MCF 10A (cell line): ENCODE data around the gene CAPN15. TPM values are rescaled to one million over a fixed set of nuclear protein-coding genes. Genes with fewer than 3 reads are reported as not detected.

ENCODE experiments used
- BruUV-seq: library from RNA; stranded (reverse); fragments of 400-500 nt; replicated peaks from 2 replicates; lab custom pipeline; 2021; lab: Mats Ljungman, UMichigan
- CTCF ChIA-PET: fragments of 300-600 bp; sonication (Branson Sonifier 250); formaldehyde crosslinking; extraction: SDS; loops from one replicate; lab custom pipeline; 2021; ENCODE audit warnings: antibody characterized with exemption, inconsistent platforms; lab: Yijun Ruan, JAX
- POLR2A ChIA-PET: fragments of 300-600, 350-650 bp; sonication (Branson Sonifier 250); formaldehyde crosslinking; extraction: SDS; loops from one replicate; lab custom pipeline; 2020; ENCODE audit warnings: antibody characterized with exemption, inconsistent platforms; lab: Yijun Ruan, JAX
- DNase-seq: peaks from one replicate; pipeline ENCODE4 v3.0.0-alpha.2; 2018; ENCODE audit not compliant: unreplicated experiment
- H3K27ac Mint-ChIP-seq: one replicate; pipeline ENCODE4 v1.8.0; 2022; ENCODE audit warnings: mild to moderate bottlenecking, low read depth, mixed read lengths; ENCODE audit not compliant: unreplicated experiment
- H3K27me3 Mint-ChIP-seq: one replicate; pipeline ENCODE4 v1.8.0; 2022; ENCODE audit warnings: mixed read lengths; ENCODE audit not compliant: insufficient read depth, unreplicated experiment
- H3K36me3 Mint-ChIP-seq: one replicate; pipeline ENCODE4 v1.8.0; 2022; ENCODE audit warnings: mild to moderate bottlenecking, moderate library complexity, mixed read lengths; ENCODE audit not compliant: insufficient read depth, unreplicated experiment
- H3K4me1 Mint-ChIP-seq: one replicate; pipeline ENCODE4 v1.8.0; 2022; ENCODE audit warnings: mixed read lengths; ENCODE audit not compliant: insufficient read depth, unreplicated experiment
- H3K4me3 Mint-ChIP-seq: one replicate; pipeline ENCODE4 v1.8.0; 2022; ENCODE audit warnings: mild to moderate bottlenecking, moderate library complexity, mixed read lengths; ENCODE audit not compliant: unreplicated experiment
- H3K9me3 Mint-ChIP-seq: one replicate; pipeline ENCODE4 v1.8.0; 2022; ENCODE audit warnings: mixed read lengths; ENCODE audit not compliant: unreplicated experiment
- intact Hi-C: fragments of 100-400 bp; cut with micrococcal nuclease; formaldehyde crosslinking; loops from 2 replicates; pipeline ENCODE4 v1.14.1; 2022
- total RNA-seq: library from RNA; stranded (reverse); gene quantifications from 2 replicates; pipeline ENCODE4 v1.2.3, GENCODE V29; 2022
- TF ChIP-seq, protein P1 (sequence below): fragments of 200-600 bp; IDR thresholded peaks from one replicate; pipeline ENCODE4 v1.8.0; 2022; ENCODE audit warnings: antibody characterized with exemption, mild to moderate bottlenecking; ENCODE audit not compliant: unreplicated experiment

CAPN15 gene
- total RNA-seq, 1 experiment from 2014 or later = 81.1 TPM

DNA sequence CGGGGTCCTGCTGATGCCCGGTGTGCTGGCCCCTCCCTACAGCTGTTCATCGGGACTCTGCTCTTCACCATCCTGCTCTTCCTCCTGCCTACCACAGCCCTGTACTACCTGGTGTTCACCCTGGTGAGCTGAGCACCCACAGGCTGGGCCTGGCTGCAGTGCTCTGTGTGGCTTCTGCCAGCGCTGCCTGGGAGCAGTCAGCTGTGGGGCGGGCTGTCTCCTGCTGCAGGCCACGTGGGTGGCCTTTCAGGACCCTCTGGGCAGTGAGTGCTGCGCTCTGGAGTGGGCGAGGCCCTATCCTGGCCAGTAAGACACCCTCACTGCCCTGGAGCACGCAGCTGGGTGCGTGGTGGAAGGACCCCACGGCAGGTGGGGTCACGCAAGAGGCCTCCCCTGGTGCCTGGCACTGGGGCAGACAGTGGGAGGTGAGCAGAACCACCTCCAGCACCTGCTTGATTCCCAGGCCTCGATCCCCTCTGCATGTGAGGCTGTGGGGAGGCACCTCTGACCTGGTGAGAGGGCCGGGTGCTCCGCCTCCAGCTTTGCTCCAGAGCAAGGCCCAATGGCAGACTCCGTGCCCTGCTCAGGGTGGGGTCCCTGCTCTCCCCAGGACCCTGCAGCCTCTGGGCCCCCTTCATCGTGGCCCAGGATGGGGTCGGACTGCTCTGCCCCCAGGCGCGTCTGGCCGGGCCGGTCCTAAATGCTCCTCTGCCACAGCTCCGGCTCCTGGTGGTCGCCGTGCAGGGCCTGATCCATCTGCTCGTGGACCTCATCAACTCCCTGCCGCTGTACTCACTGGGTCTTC, 52.8 kb downstream of the CAPN15 start:
- intact Hi-C loops = no loop called here
- Mint-ChIP-seq H3K27ac (no peak overlapping the region), H3K9me3 (no peaks in the 10 kb centered on the region), H3K4me3 (no peak overlapping the region), H3K27me3 (no peaks in the 10 kb centered on the region), H3K4me1 (no peaks in the 10 kb centered on the region), H3K36me3 (peaks cover 8% of the 10 kb centered on the region)
- TF ChIP-seq, protein P1, sequence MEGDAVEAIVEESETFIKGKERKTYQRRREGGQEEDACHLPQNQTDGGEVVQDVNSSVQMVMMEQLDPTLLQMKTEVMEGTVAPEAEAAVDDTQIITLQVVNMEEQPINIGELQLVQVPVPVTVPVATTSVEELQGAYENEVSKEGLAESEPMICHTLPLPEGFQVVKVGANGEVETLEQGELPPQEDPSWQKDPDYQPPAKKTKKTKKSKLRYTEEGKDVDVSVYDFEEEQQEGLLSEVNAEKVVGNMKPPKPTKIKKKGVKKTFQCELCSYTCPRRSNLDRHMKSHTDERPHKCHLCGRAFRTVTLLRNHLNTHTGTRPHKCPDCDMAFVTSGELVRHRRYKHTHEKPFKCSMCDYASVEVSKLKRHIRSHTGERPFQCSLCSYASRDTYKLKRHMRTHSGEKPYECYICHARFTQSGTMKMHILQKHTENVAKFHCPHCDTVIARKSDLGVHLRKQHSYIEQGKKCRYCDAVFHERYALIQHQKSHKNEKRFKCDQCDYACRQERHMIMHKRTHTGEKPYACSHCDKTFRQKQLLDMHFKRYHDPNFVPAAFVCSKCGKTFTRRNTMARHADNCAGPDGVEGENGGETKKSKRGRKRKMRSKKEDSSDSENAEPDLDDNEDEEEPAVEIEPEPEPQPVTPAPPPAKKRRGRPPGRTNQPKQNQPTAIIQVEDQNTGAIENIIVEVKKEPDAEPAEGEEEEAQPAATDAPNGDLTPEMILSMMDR = no peak
- no TSS peak for BruUV-seq
- ChIA-PET CTCF (interaction anchor here (0.9 to 1.5 kb wide), 2 partner anchors 8 to 13 kb away, joined by 4 read pairs; no protein-coding TSS in a partner anchor), POLR2A (interaction anchor here (0.8 kb wide), 1 partner anchor 9 kb away, joined by 3 read pairs; the partner anchor contains the start of gene RAB40C)
- DNase-seq = no peak

DNA sequence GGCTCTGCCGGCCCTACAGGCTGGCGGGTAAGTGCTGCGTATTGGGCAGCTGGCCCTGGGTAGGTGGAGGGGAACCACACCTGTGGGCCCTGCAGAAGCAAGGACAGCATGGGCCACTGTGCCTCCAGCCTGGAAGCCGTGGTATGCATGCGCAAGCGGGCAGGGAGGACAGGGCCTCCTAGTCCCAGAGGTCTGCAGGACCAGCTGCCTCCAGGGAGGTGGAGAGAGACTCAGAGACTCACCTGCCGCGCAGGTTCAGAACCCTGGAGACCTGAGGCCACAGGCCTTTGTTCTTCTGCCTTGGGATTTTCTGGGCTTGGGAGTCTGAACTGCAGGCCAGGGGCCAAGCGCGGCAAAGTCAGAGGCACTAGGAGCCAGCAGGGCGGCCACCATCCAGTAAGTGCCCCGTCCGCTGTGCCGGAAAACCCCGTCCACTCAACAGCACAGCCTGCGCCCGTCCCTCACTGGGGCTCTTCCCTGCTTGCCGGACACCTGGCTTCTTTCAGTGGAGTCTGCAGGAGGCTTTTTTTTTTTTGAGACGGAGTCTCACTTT, 53.5 kb downstream of the CAPN15 start:
- no TSS peak for BruUV-seq
- H3K4me3 Mint-ChIP-seq = no peak overlapping the region
- CTCF ChIA-PET = interaction anchor here (0.6 to 1.5 kb wide), 3 partner anchors 9 to 509 kb away, joined by 3 to 4 read pairs (median 3); no protein-coding TSS in a partner anchor

DNA sequence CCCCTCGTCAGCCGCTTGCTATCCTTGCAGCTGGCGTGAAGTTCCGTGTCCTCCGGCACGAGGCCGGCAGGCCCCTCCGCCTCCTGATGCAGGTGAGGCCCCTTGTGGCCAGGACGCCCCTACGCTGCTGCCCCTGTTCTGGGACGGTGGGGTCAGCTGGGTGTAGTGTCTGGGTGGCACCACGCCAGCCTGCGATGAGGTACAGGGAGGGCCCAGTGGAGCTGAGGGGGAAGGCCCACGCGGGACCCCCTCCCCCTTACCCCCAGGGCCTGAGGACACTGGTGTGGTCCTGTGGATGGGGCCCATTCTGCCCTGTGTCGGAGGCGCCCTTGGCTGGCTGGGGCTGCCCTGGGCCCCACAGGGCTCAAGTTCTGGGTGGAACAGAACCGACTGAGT, 54.7 kb downstream of the CAPN15 start:
- H3K4me3 Mint-ChIP-seq = no peak overlapping the region
- H3K27me3 Mint-ChIP-seq = no peaks in the 10 kb centered on the region
- ChIA-PET POLR2A (interaction anchor here (0.8 to 1.5 kb wide), 2 partner anchors 10 to 12 kb away, joined by 3 to 4 read pairs; no protein-coding TSS in a partner anchor), CTCF (interaction anchor here (0.6 kb wide), 3 partner anchors 46 to 449 kb away, joined by 3 to 5 read pairs (median 3); no protein-coding TSS in a partner anchor)
- no peaks in the 10 kb centered on the region for H3K9me3 Mint-ChIP-seq
- peaks cover 11% of the 10 kb centered on the region for H3K36me3 Mint-ChIP-seq
- no TSS peak for BruUV-seq
- no peaks in the 10 kb centered on the region for H3K4me1 Mint-ChIP-seq
- intact Hi-C loops = no loop called here
- TF ChIP-seq, protein P1 = no peak
- H3K27ac Mint-ChIP-seq = no peak overlapping the region
- no peak for DNase-seq

More for the DNA sequence above, 53.5 kb downstream of the CAPN15 start:
- TF ChIP-seq, protein P1 = no peak
- Mint-ChIP-seq H3K9me3 (no peaks in the 10 kb centered on the region), H3K27me3 (no peaks in the 10 kb centered on the region), H3K27ac (no peak overlapping the region), H3K36me3 (peaks cover 13% of the 10 kb centered on the region), H3K4me1 (no peaks in the 10 kb centered on the region)
- POLR2A ChIA-PET = interaction anchor here (0.8 kb wide), 1 partner anchor 9 kb away, joined by 3 read pairs; the partner anchor contains the start of gene RAB40C
- intact Hi-C loops = no loop called here
- DNase-seq = no peak
